Tibial nerve (tissue), 4 donors: ENCODE measurements around the gene SLIT1.

Experiments used
- CTCF ChIP-seq, 5 experiments: fragments of 200-600 bp in 3 of 5; fragments of 450-650 bp in 2 of 5; sonication (generic) in 3 of 5; IDR thresholded peaks; one replicate each; pipeline ENCODE4 v1.5.1; 2016 to 2019; ENCODE audit warnings: antibody characterized with exemption in 5 of 5, mild to moderate bottlenecking in 3 of 5, moderate library complexity in 2 of 5
- EP300 ChIP-seq, 2 donors: sonication (generic); formaldehyde crosslinking; IDR thresholded peaks; one replicate each; pipeline ENCODE4 v1.6.1; 2017; ENCODE audit warnings: antibody characterized with exemption in 2 of 2, mild to moderate bottlenecking in 1 of 2
- POLR2A ChIP-seq, 2 donors: fragments of 450-650 bp; IDR thresholded peaks; one replicate each; pipeline ENCODE4 v1.6.1; 2017; ENCODE audit warnings: antibody characterized with exemption in 2 of 2, mild to moderate bottlenecking in 2 of 2, moderate library complexity in 2 of 2

- no peak for TF ChIP-seq CTCF (IDR thresholded peaks at IDR 0.05)
- TF ChIP-seq POLR2A (IDR thresholded peaks at IDR 0.05) = no peak
- no peak for TF ChIP-seq EP300 (IDR thresholded peaks at IDR 0.05)
Measured at GRCh38 chr10:97024168-97025073, 161.3 kb downstream of the SLIT1 start.
